Mucosa of descending colon (tissue), 3 donors: Measurements from ENCODE around the gene NHERF1. TPM values are rescaled to one million over a fixed set of nuclear protein-coding genes. Genes with fewer than 3 reads are reported as not detected.

Experiments
- ATAC-seq: fragments of 200-7000 bp; cut with Tn5 transposase; one replicate; pipeline ENCODE4 v1.9.1; 2020; ENCODE audit warnings: mild to moderate bottlenecking, moderate library complexity
- DNase-seq, 3 donors: peaks; one replicate each; pipeline ENCODE4 v3.0.0-alpha.2; 2020
- H3K36me3 ChIP-seq: fragments of 200-600 bp; one replicate; pipeline ENCODE4 v1.8.0; 2021; ENCODE audit warnings: low read depth, mild to moderate bottlenecking
- H3K4me1 ChIP-seq: fragments of 200-600 bp; one replicate; pipeline ENCODE4 v1.8.0; 2021; ENCODE audit warnings: low read depth, mild to moderate bottlenecking
- H3K4me3 ChIP-seq: fragments of 200-600 bp; one replicate; pipeline ENCODE4 v1.8.0; 2021; ENCODE audit warnings: mild to moderate bottlenecking
- H3K9me3 ChIP-seq: fragments of 200-600 bp; one replicate; pipeline ENCODE4 v1.8.0; 2021; ENCODE audit warnings: mild to moderate bottlenecking
- intact Hi-C, 2 donors: fragments of 100-400 bp; cut with DNase I in 1 of 2; cut with micrococcal nuclease in 1 of 2; formaldehyde crosslinking; loops; one replicate each; pipeline versions ENCODE4 v1.11.0 to v1.11.1; 2022; cut with DNase I, micrococcal nuclease
- total RNA-seq, 3 donors: library from RNA; stranded (reverse); fragmentation: NEBNext Ultra II Directional in 2 of 3; extraction: Animal tissue kit (Norgen Biotek cat#: 25700) in 2 of 3; gene quantifications; one replicate each; pipeline versions ENCODE4 v1.2.1 to v1.2.4, GENCODE V29; 2021 to 2023
- TF ChIP-seq, protein P1 (sequence below): fragments of 200-600 bp; IDR thresholded peaks from one replicate; pipeline ENCODE4 v1.8.0; 2022; ENCODE audit warnings: antibody characterized with exemption, mild to moderate bottlenecking
- donor health status: DM: no; HTN: no; CAD: no; lungs with moderate emphysema.
- donor health status: DM: no; HTN: no; CAD: no.
- donor health status: DM: no; HTN: yes; CAD: no.

NHERF1 gene
- total RNA-seq, 3 donors from 2014 or later = 109 to 281 (median 164) TPM

DNA sequence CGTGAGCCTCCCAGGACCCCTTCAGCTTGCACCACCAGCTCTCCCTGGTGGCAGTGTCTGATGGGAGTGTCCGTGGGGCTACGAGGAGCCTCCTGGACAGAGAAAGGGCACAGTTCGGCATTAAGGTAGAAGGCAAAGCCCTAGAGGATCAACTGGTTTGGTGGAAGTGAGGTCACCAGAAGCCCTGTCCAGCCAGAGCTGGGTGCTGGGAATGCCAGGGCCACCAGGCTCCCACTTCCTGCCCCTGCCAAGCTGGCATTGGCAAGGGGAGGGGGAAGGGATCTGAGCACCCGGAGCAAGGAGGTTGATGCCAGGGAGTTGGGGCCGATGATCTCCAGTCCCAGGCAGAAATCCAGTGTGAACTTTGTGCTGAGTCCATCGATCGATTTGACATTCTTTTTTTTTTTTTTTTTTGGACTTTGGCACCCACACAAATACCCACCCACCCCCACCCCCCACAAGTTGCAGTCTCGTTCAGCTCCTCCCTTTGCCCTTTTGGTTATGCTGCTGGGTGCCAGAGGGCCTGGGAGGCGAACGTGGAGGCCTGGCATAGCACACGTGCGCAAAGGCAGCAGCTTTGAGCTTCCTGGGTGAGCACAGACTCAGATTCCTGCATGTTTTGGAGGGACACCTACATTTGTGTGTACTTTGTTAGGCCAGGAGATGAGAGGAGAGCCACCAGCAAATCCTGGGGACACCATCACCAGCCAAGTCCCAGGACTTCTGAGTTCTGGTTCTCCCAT is 2.1 kb downstream of the NHERF1 start:
- H3K4me3 ChIP-seq = no peak overlapping the region
- DNase-seq (peak in 2 of 3 donors; percentile 66 to 75), ATAC-seq (peak; percentile 19)
- H3K9me3 ChIP-seq = no peaks in the 10 kb centered on the region
- no peaks in the 10 kb centered on the region for H3K36me3 ChIP-seq
- intact Hi-C loops = no loop called here
- peaks cover 31% of the 10 kb centered on the region for H3K4me1 ChIP-seq
- TF ChIP-seq, protein P1, sequence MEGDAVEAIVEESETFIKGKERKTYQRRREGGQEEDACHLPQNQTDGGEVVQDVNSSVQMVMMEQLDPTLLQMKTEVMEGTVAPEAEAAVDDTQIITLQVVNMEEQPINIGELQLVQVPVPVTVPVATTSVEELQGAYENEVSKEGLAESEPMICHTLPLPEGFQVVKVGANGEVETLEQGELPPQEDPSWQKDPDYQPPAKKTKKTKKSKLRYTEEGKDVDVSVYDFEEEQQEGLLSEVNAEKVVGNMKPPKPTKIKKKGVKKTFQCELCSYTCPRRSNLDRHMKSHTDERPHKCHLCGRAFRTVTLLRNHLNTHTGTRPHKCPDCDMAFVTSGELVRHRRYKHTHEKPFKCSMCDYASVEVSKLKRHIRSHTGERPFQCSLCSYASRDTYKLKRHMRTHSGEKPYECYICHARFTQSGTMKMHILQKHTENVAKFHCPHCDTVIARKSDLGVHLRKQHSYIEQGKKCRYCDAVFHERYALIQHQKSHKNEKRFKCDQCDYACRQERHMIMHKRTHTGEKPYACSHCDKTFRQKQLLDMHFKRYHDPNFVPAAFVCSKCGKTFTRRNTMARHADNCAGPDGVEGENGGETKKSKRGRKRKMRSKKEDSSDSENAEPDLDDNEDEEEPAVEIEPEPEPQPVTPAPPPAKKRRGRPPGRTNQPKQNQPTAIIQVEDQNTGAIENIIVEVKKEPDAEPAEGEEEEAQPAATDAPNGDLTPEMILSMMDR = no peak

DNA sequence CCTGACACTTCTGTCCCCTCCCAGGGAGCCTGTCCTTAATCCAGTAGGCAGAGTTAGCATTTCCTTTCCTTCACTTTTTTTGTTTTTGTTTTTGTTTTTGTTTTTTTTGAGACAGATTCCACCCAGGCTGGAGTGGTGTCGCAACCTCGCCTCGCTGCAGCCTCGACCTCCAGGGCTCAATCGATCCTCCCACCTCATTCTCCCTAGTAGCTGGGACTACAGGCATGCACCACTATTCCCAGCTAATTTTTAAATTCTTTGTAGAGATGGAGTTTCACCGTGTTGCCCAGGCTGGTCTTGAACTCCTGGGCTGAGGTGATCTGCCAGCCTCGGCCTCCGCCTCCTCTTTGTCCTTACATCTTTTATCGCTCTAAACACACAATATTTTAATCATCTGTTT is 4.0 kb downstream of the NHERF1 start:
- TF ChIP-seq, protein P1 = no peak
- intact Hi-C loops = no loop called here
- Histone ChIP-seq H3K36me3 (no peaks in the 10 kb centered on the region), H3K4me1 (peaks cover 34% of the 10 kb centered on the region), H3K4me3 (no peak overlapping the region), H3K9me3 (no peaks in the 10 kb centered on the region)
- DNase-seq = no peak
- no peak for ATAC-seq

DNA sequence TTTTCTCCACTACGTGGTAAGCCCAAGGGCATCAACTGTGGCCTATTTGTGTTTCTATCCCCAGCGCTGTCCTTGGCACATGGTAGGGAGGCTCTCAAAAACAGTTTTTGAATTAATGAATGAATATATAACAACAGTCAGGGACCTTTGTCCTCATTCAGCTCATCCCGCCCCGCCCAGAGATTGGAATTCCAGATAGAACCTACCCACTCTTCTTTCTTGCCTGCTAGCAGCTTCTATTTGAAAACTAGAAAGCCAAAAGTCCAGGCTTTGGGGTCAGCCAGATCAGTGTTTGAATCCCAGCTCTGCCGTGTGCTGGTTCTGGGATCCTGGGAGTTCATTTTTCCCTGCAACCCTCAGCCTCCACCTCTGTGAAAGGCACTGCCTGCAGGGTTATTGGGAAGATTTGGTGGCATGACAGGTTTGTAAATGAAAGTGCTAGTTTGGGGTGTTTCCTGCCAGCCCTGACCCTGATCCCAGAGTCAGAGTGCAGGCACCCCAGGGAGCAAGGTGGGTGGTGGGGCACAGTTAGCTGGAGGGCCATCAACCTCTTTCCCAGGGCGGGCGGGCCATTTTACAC is 4.5 kb downstream of the NHERF1 start:
- Histone ChIP-seq H3K9me3 (no peaks in the 10 kb centered on the region), H3K36me3 (no peaks in the 10 kb centered on the region), H3K4me3 (no peak overlapping the region), H3K4me1 (peaks cover 34% of the 10 kb centered on the region)
- intact Hi-C loops = no loop called here
- TF ChIP-seq, protein P1 = no peak
- DNase-seq (no peak), ATAC-seq (no peak)

DNA sequence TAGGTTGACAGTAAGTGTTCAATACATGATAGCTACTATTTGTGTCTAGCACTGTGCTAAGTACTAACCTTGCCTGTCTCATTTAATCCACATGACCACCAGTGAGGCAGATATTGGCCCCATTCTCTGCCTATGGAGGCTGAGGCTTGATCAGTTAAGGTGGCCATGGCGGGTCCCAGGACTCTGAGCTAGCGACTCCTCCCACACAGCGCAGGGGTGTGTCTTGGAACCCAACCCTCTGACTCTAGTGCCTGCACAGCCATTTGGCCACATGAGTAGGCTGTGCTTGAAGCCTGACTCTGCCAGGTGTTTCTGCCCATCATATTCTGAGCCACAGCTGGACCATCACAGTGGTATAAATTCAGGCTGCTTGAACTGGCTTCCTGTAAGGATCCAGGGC is 6.4 kb downstream of the NHERF1 start:
- H3K9me3 ChIP-seq = no peaks in the 10 kb centered on the region
- no peak overlapping the region for H3K4me3 ChIP-seq
- peaks cover 51% of the 10 kb centered on the region for H3K4me1 ChIP-seq
- H3K36me3 ChIP-seq = no peaks in the 10 kb centered on the region
- TF ChIP-seq, protein P1 = no peak
- intact Hi-C loops = no loop called here
- no peak for DNase-seq
- ATAC-seq = no peak

DNA sequence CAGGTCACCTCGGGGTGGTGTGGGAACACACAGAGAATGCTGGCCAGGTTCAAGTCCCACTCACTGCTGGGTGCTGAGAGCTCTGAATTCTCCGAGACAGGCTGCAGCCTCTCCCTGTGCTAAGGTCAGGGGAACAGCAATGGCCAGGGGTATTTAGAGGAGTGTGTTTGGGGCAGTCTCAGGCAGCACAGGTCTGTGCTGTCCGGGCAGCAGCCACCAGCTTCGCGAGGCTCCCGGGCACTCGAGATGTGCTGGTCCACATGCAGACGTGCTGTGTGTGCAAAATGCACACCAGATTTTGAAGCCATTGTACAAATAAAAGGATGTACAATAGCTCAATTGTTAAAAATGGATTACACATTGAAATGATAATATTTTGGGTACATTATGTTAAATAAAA is 7.1 kb downstream of the NHERF1 start:
- Histone ChIP-seq H3K4me1 (peaks cover 49% of the 10 kb centered on the region), H3K4me3 (no peak overlapping the region), H3K9me3 (no peaks in the 10 kb centered on the region), H3K36me3 (no peaks in the 10 kb centered on the region)
- no peak for DNase-seq
- no peak for ATAC-seq
- intact Hi-C loops = no loop called here
- TF ChIP-seq, protein P1 = no peak
